GM19025 (cell line): ENCODE measurements around the gene NADK.

Source experiments
- ATAC-seq: cut with Tn5 transposase; IDR thresholded peaks from one replicate; pipeline ENCODE4 v1.9.1; 2021; ENCODE audit warnings: mild to moderate bottlenecking, low read depth, moderate library complexity; ENCODE audit not compliant: unreplicated experiment

NADK gene

DNA sequence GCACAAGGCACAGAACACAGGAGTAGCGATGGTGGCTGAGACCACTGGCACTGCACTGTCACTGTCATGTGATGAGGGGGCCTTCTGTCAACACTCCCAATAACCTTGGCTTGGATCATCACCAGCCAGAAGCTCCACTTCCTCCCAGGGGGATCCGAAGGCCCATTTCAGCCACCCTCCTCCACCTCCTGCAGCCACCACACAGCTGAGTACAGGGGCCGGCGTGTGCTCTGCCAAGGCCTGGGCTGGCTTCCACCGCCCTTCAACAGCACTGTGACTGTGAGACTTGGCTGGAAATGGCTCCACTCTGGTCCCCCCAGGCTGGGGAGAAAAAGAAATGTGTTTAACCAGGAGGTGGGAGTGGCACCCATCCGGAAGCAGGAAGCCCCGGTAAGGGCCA, 9.9 kb upstream of the NADK start:
- no peak for ATAC-seq

DNA sequence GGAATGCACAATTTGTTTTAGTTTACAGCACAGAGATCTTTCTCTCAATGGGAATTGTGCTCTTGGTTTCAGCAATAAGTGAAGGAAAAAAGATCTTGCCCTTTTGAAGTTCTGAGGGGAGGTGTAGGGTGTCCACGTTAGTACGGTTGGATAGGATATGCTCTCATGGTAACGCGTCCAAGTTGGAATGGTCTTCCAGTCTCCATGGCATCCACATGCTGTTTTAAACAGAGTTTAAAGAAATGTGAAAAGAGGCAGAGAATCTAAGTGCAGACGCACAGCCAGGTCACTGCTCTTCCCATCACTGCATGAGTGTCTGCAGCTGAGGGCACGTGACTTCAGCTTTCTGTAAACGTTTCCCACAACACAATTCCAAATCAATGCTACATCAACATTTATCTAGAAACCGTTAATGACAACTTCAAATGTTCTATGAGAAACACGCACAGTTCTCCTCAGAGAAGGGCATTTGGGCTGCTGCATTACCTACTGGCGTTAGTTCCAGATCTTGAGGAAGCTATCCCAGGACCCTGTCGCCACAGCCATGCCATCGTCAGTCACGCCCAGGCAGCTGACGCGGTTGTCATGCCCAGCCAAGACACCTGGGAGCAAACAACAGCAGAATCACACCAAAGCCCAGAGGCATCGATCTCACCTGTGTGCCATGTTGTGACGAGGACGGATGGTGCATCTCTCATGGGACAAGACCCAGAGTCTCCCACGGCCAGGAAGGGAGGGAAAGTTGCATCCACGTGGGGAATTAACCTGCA, 8.8 kb upstream of the NADK start:
- ATAC-seq, result no peak

DNA sequence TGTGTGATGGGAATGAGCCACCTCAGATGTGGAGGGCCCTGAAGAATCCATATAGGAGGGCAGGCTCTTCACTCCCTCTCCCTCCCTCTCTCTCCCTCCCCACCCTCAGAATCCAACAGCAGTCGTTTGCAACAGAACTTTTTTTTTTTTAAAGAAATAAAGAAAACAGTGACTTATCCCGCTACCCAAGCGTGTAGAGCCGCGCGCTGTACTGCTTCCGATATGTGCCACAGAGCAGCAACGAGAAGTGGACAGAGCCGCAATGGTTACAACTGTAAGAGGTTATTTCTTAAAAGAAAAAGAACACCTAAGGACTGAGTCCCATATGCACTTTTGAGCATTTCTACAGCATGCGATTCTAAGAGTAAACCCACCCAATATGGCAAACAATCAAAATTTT, 7.4 kb upstream of the NADK start:
- ATAC-seq, result no peak

DNA sequence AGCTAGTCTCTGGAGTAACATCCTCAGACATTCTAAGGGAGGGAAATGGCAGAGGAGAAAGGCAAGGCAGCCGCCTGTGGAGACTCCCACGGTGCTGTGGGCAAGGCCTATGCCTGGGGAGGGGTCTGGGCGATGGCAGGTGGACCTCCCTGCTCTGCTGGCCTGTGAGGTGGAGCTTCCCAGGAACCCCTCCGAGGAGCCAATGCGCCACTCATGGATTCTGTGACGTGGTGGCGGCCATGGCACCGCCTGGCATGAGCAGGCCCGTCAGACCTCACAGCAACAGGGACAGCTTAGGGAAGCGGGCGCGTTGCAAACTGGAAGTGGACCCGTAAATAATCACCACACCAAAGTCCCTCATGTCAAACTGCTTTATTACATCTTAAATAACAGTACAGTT, 6.7 kb upstream of the NADK start:
- no peak for ATAC-seq

DNA sequence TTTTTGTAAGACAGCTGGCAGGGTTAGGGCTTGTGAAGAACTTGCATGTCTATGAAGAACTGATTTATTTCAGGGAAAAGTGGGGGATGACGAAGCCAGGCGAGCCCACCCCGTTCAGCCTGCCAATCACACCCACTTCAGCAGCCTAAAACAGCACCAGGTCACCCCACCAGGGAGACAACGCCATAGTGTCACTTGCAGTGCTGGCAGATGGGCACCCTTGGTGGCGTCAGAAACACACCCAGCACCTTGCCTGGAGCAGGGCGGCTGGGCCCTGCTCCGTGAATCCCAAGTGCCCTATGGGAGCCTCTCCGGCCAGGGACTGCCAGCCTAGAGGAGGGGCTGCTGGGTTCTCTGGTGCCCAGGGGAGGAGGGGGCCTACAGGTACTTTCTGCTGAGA, 5.0 kb upstream of the NADK start:
- no peak for ATAC-seq

DNA sequence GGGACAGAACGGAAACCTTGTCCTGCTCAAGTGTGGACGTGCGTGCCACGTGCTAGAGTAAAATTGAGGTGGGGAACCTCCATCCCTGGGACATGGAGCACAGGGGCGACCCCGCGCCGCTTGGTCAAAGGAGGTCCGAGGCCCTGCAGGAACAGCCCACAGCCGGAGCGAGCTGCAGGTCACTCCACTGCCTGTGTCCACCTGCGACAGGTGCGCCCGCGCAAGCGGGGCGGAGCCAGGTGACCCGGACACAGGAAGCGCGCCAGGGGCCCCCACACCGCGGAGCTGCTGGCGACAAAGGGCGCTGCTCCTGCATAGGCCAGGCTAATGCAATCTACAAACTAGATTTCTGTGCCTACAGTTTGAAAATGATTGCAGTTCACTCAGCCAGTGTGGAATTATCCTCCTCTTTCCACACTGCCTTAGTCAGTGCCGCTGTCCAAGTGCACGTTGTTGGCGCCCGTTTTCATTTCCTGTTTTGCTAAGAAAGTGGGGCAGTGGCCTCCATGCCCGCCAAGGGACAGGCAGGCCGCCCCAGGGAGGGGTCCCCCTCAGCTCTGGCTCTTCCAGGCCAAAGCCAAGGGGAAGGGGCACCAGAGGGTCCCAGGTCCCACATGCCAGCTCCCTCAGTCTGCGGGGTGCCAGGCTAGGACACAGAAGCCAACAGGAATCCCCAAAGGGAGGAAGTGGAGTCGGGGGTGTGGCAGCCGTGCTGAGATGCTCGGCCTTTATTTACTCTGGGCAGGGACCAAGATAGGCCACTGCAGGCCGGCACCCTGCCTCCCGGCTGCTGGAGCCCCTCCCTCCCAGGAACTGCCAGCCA, 4.3 kb upstream of the NADK start:
- ATAC-seq, result no peak

- ATAC-seq, result no peak
Observed at GRCh38 chr1:1781526-1781903, 3.2 kb upstream of the NADK start.

- ATAC-seq, result no peak
Observed at GRCh38 chr1:1780598-1781525, 2.6 kb upstream of the NADK start.

GRCh38 chr1:1779691-1780597, 1.7 kb upstream of the NADK start:
- peak; percentile 24 for ATAC-seq

DNA sequence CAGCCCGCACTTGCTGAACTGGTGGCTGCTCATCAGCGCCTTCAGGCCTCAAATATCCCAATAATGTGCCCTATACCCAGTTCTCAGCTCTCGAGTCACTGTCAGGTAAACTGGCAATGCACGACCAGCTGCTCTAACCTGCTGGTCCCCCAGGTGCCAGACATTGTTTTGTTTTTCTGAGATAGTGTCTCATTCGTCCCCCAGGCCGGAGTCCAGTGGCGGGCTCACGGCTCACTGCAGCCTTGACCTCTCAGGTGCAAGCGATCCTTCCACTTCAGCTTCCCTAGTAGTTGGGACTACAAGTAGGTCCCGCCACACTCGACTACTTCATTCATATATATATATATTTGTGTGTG, 1.0 kb upstream of the NADK start:
- no peak for ATAC-seq

GRCh38 chr1:1778663-1779319, 521 bp upstream of the NADK start:
- ATAC-seq, result peak; percentile 72

GRCh38 chr1:1777583-1777899, 729 bp downstream of the NADK start:
- ATAC-seq, result no peak

- no peak for ATAC-seq
Observed at GRCh38 chr1:1776672-1777582, 1.3 kb downstream of the NADK start.

GRCh38 chr1:1775327-1776226, 2.7 kb downstream of the NADK start:
- no peak for ATAC-seq

DNA sequence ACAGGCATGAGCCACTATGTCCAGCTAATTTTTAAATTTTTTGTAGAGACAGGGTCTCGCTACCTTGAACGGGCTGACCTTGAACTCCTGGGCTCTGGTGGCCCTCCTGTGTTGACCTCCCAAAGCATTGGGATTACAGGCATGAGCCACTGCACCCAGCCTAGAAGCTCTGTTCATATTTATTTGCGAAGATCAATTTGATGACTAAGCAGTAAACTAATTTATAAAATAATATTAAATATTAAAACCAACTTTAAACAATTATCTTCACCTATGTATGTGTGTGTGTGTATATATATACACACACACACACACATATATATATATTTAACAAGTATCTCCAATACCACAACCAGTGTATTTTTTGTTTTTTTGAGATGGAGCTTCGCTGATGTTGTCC, 4.4 kb downstream of the NADK start:
- ATAC-seq, result no peak

DNA sequence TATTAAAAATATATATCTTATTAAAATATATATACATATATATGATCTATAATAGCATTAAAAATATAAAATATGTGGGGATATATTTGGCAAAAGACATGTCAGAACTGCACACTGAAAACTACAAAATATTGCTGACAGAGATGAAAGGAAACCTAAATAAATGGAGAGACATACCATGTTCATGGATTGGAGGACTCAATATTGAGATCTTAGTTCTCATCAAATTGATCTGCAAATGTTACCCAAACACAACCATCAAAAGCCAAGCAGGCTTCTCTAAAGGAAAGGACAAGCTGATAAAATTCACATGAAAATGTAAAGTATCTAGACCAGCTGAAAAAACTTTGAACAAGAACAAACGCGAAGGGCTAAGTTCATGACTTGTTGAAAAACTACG, 7.2 kb downstream of the NADK start:
- ATAC-seq, result no peak

- no peak for ATAC-seq
Observed at GRCh38 chr1:1770102-1770501, 8.2 kb downstream of the NADK start.
